ENCODE measurements around the gene ABT1. TPM values are rescaled to one million over a fixed set of nuclear protein-coding genes. Genes with fewer than 3 reads are reported as not detected.
"Not testable (repeated sequence)": the region's sequence is repeated elsewhere in the genome, so short reads cannot be mapped to it uniquely, and the experiment has no call there.

Gene ABT1
- total RNA-seq (2014; rRNA removed; shearing (Covaris generic)) (32.2 and 34.6 TPM in 2 replicates), total RNA-seq (2022) (25.3 and 26.3 TPM in 2 replicates), Bru-seq, nascent RNA (percentile 93 among the genes with signal in this experiment), BruChase-seq, experiment 1, labeled RNA remaining after a 6-hour chase (percentile 70 among the genes with signal in this experiment), BruChase-seq, experiment 2, labeled RNA remaining after a 2-hour chase (percentile 96 among the genes with signal in this experiment)
- long read RNA-seq, transcript ABT1-201 (3 exons, 2,949 nt): major isoform, 170 of 176 reads
- long read RNA-seq, partial matches to known transcripts: 1 of 176 reads
- long read RNA-seq, other reads (novel, unspliced or antisense): 5 of 176 reads

- intact Hi-C loops (cut with micrococcal nuclease; ENCODE audit: unreplicated experiment): loop anchor here (1.0 to 5.0 kb wide), 2 partner anchors 255 to 419 kb away; no protein-coding TSS in a partner anchor
- Histone ChIP-seq H2AFZ (ENCODE audit: low read length) (peak within 1 kb of the TSS; percentile 55), H4K20me1 (ENCODE audit: insufficient read depth, low read length) (0 out of 2 replicates have a peak, but pooled peaks cover 7% of the 10 kb centered on the region), H3K9me2 (ENCODE audit: insufficient read depth, low read length) (no peaks in the 10 kb centered on the region), H3K4me1 (ENCODE audit: insufficient read depth, low read length, poor library complexity, severe bottlenecking) (peaks cover 30% of the 10 kb centered on the region), H3K79me2 (ENCODE audit: insufficient read depth, low read depth, low read length) (peaks cover 26% of the 10 kb centered on the region), H3K4me3 (ENCODE audit: low read depth, low read length, poor library complexity, severe bottlenecking) (peak within 1 kb of the TSS; percentile 91), H3K36me3 (ENCODE audit: insufficient read depth, low read length) (peaks cover 34% of the 10 kb centered on the region), H3K27ac (ENCODE audit: low read depth, low read length, poor library complexity, severe bottlenecking) (peak within 1 kb of the TSS; percentile 60), H3K4me2 (ENCODE audit: low read length) (peak within 1 kb of the TSS; percentile 99), H3K9me3 (ENCODE audit: low read length) (no peaks in the 10 kb centered on the region)
- DNase-seq (ENCODE audit: low spot score): peak; percentile 97
- no peak for TF ChIP-seq CTCF (conservative IDR thresholded peaks at IDR 0.05; ENCODE audit: low read length)
- TF ChIP-seq EZH2phosphoT487 (IDR thresholded peaks at IDR 0.05; ENCODE audit: borderline replicate concordance, low read depth, low read length): no peak
- no TSS peak for BruUV-seq (replicated peaks)
- POLR2A ChIA-PET: interaction anchor here (1.2 kb wide), 1 partner anchor 380 kb away, joined by 3 read pairs; a partner anchor contains a TSS
- CTCF ChIA-PET (ENCODE audit: unreplicated experiment): no interaction called here
These were observed at the start of gene ABT1 for GRCh38 chr6:26596579-26597388. TSS of gene ABT1 (plus strand) at chr6:26596953. CDS start at chr6:26596983, 30 bp downstream.

GRCh38 chr6:26547363-26547762 lies 49.4 kb upstream of the ABT1 start:
- H4K20me1 ChIP-seq (ENCODE audit: insufficient read depth, low read length); CTCF ChIA-PET (ENCODE audit: unreplicated experiment); H3K9me3 ChIP-seq (ENCODE audit: low read length); H3K4me2 ChIP-seq (ENCODE audit: low read length); intact Hi-C loops (cut with micrococcal nuclease; ENCODE audit: unreplicated experiment); BruUV-seq (replicated peaks); H3K27ac ChIP-seq (ENCODE audit: low read depth, low read length, poor library complexity, severe bottlenecking); DNase-seq (ENCODE audit: low spot score); H3K9me2 ChIP-seq (ENCODE audit: insufficient read depth, low read length); H2AFZ ChIP-seq (ENCODE audit: low read length); H3K4me3 ChIP-seq (ENCODE audit: low read depth, low read length, poor library complexity, severe bottlenecking): not testable (repeated sequence)
- Histone ChIP-seq H3K79me2 (ENCODE audit: insufficient read depth, low read depth, low read length) (peaks cover 24% of the 10 kb centered on the region), H3K4me1 (ENCODE audit: insufficient read depth, low read length, poor library complexity, severe bottlenecking) (peaks cover 43% of the 10 kb centered on the region), H3K36me3 (ENCODE audit: insufficient read depth, low read length) (peaks cover 51% of the 10 kb centered on the region)
- POLR2A ChIA-PET: interaction anchor here (0.9 kb wide), 1 partner anchor 8 kb away, joined by 3 read pairs; no protein-coding TSS in a partner anchor

- BruUV-seq (replicated peaks): TSS peak; percentile 72
- ChIA-PET CTCF (ENCODE audit: unreplicated experiment) (no interaction called here), POLR2A (interaction anchor here (0.5 to 3.2 kb wide), 16 partner anchors 9 to 400 kb away, joined by 3 to 18 read pairs (median 3); partner anchors contain the start of gene HMGN4)
- Histone ChIP-seq H3K4me2 (ENCODE audit: low read length) (peak overlapping the region; percentile 82), H3K9me3 (ENCODE audit: low read length) (no peaks in the 10 kb centered on the region), H3K27ac (ENCODE audit: low read depth, low read length, poor library complexity, severe bottlenecking) (peak overlapping the region; percentile 48), H3K36me3 (ENCODE audit: insufficient read depth, low read length) (peaks cover 23% of the 10 kb centered on the region), H3K4me3 (ENCODE audit: low read depth, low read length, poor library complexity, severe bottlenecking) (peak overlapping the region; percentile 74), H2AFZ (ENCODE audit: low read length) (peak overlapping the region; percentile 97), H3K4me1 (ENCODE audit: insufficient read depth, low read length, poor library complexity, severe bottlenecking) (peaks cover 47% of the 10 kb centered on the region), H4K20me1 (ENCODE audit: insufficient read depth, low read length) (no peaks in the 10 kb centered on the region), H3K79me2 (ENCODE audit: insufficient read depth, low read depth, low read length) (no peaks in the 10 kb centered on the region; the same call in 1 of the 2 replicates), H3K9me2 (ENCODE audit: insufficient read depth, low read length) (no peaks in the 10 kb centered on the region)
- TF ChIP-seq CTCF (conservative IDR thresholded peaks at IDR 0.05; ENCODE audit: low read length): no peak
- TF ChIP-seq EZH2phosphoT487 (IDR thresholded peaks at IDR 0.05; ENCODE audit: borderline replicate concordance, low read depth, low read length): no peak
- intact Hi-C loops (cut with micrococcal nuclease; ENCODE audit: unreplicated experiment): loop anchor here (10.0 kb wide), 1 partner anchor 924 kb away; the partner anchor contains the start of gene ZNF184
- peak; percentile 80 for DNase-seq (ENCODE audit: low spot score)
These were observed 46.3 kb upstream of the ABT1 start for GRCh38 chr6:26550250-26550993.
